ENCODE measurements around the gene ACOXL.

Gene ACOXL

DNA sequence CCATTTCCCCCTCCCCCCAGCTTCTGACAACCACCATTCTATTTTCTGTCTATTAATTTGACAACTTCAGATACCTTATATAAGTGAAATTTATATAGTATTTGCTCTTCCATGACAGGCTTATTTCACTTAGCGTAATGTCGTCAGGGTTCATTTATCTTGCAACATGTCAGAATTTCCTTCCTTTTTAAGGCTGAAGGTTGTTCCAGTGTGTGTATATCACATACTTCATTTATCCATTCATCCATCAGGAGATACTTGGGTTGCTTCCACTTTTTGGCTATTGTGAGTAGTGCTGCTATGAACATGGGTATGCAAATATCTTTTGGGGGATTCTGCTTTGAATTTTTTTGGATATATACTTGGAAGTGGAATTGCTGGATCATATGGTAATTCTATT lies 395.7 kb downstream of the ACOXL start:
- TF ChIP-seq ZNF274 (IDR thresholded peaks at IDR 0.05; ENCODE audit: low read depth, low read length) = no peak
- no peak overlapping the region for H3K4me3 ChIP-seq (ENCODE audit: low read length)

DNA sequence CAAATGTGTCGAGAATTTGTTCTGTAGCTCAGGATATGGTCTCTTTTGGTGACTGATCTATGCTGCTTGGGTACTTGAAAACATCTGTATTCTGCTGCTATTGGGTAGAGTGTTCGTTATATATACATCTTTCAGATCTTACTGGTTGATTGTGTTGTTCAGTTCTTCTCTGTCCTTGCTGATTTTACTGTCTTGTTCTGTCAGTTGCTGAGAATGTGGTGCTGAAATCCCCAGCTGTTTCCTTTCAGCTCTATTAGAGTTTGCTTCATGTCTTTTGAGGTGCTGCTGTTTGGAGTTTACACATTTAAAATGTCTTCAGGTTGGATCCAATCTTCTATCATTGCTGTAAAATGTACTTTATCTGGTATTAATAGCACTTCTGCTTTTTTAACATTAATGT lies 401.2 kb downstream of the ACOXL start:
- TF ChIP-seq ZNF274 (IDR thresholded peaks at IDR 0.05; ENCODE audit: low read depth, low read length) = no peak
- no peak overlapping the region for H3K4me3 ChIP-seq (ENCODE audit: low read length)

DNA sequence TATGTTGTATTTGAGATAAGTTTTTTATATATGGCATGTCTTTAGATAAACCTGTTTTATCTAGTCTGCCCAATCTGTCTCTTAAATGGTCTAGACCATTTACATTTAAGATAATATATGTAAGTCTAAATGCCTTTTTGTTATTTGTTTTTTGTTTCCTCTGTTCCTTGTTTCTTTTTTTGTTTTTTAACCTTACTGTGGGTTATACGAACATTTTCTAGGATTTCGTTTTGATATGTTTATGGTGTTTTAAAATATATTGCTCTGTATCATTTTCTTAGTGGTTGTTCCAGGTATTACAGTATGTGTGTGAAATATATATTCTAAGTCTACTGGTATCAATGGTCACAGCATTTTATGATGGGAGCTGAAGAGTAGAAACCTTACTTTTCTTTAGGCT lies 401.7 kb downstream of the ACOXL start:
- H3K4me3 ChIP-seq (ENCODE audit: low read length) = no peak overlapping the region
- no peak for TF ChIP-seq ZNF274 (IDR thresholded peaks at IDR 0.05; ENCODE audit: low read depth, low read length)

DNA sequence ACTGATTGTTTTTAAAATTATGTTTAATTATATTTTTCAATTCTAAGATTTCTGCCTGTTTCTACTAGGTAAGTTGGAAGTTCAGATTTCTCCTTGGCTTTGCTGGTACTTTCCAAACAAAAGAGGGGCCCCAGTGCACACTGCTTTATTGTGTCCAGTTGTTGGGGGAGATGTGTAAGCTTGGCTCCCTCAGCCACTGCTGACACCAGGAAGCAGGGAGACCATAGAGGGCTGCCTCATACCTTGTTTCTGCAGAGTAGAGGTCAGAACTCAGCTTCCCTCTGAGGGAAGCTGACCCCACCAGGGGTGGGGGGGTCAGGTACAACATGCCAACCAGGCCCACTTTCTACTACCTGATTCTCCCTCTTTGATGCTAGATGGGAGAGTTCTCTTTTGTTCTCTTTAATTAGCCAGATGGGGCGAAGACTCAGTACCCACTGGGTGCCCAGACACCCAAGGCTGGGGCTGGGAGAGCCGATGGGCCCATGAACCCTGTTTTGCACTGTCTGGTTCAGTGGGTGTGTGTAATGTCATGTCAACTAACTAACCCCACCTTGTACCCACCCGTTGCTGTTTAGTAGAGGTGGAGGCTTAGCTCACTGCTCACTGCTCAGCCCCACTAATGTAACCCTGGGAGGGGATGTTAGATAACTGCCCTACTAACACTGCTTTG lies 403.0 kb downstream of the ACOXL start:
- H3K4me3 ChIP-seq (ENCODE audit: low read length) = no peak overlapping the region
- no peak for TF ChIP-seq ZNF274 (IDR thresholded peaks at IDR 0.05; ENCODE audit: low read depth, low read length)

DNA sequence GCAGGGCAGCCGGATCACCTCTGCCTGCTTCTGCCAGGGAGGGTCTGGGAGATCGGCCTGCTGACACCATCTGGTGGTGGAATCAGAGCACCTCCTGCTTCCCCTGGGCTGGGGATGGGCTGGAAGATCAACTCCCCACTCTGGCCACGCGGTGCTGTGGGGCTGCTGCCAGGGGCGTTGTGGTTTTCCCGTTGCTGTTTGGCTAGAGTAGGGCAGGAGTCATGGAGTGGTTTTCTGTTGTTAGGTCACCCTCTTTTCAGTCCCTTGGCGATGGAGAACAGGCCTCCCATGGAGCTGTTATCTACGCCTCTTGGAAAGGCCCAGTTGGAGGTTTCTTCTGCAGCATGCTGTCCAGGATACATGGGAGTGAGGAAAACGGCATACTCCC lies 403.5 kb downstream of the ACOXL start:
- no peak overlapping the region for H3K4me3 ChIP-seq (ENCODE audit: low read length)
- TF ChIP-seq ZNF274 (IDR thresholded peaks at IDR 0.05; ENCODE audit: low read depth, low read length) = no peak

DNA sequence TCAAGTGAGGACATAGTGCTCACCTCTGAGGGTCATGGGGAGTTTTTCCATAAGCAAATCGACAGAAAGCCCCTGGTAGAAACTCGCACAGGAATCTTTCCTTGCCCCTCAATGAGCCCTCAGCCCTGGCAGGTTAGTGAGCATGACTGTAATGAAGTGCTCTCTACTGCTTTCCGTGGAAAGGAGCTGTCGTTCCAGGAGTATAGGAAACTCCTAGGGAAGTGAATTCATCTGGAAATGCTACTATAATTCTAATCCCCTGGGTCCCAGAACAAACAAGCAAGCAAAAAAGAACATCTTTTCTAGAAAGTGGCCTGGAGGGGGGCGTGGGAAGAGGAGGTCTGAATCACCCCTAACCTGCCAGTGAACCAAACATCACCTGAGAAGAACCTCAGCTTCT lies 406.5 kb downstream of the ACOXL start:
- H3K4me3 ChIP-seq (ENCODE audit: low read length) = no peak overlapping the region
- TF ChIP-seq ZNF274 (IDR thresholded peaks at IDR 0.05; ENCODE audit: low read depth, low read length) = no peak

DNA sequence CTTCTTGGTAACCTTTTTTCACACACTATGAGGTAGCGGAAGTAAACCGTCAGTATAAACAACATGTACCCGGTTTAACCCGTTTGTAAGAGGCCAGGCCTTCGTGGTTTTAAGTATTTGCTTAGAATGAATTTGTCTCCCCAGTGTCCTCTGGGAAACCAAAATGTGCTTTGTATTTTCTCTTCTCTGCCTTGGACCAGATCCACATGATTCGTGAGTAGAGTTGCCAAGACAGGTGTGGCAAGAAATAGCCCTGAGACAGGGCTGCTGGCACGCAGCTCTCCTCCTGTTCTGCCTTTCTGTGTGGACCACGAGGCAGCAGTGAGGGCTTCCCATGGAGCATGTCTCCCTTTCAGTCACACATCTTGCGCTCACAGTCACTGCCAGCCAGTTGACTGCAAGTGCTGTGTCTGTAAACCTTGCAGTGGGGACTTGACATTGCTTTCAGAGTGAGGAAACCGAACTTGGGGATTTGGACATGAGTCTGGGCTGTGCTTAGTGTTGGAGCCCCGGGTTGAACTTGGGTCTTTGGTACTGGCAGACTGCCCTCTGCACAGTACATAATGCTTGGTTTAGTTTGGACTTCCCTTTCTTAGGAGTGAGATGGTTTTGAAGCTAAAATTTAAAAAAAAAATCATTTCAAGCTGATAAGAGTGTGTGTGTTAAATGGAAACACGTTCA lies 407.4 kb downstream of the ACOXL start:
- TF ChIP-seq ZNF274 (IDR thresholded peaks at IDR 0.05; ENCODE audit: low read depth, low read length) = no peak
- H3K4me3 ChIP-seq (ENCODE audit: low read length) = no peak overlapping the region

DNA sequence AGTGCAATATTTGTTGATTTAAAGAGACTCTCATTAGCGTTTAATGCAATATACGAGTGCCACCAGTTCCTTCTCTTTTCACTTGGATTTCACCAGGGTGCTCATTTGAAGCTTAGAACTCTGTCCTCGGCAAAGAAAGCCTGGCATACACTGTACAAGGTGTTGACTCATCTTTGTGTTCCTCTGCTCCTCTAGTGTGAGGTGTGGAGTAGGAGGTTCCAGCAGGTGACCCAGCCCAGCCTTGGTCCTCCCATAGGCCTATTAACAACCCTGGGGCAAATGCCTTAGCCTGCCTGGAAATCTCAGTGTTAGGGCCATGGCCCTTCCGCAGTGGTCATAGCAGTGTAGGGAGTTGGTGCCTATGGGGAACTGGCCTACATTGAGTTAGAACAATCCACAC lies 408.4 kb downstream of the ACOXL start:
- H3K4me3 ChIP-seq (ENCODE audit: low read length) = no peak overlapping the region
- no peak for TF ChIP-seq ZNF274 (IDR thresholded peaks at IDR 0.05; ENCODE audit: low read depth, low read length)

DNA sequence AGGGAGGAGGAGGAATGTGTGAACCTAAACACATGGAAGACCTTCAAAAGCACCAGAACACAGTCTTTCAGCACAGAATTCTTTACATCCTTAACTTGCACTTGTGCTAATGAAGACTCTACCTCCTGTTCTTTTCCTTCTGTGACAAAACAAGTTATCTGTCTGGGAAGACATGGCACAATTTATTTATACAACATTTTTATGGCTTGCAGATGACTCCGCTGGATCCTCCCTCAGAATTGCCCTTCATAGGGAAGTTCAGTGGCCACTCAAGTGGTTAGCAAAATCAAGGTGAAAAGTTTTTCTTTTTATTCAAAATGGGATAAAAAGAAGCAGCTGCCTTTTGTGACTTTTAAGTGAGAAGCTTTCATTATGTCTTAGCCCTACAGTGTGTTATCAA lies 409.7 kb downstream of the ACOXL start:
- no peak for TF ChIP-seq ZNF274 (IDR thresholded peaks at IDR 0.05; ENCODE audit: low read depth, low read length)
- H3K4me3 ChIP-seq (ENCODE audit: low read length) = no peak overlapping the region

DNA sequence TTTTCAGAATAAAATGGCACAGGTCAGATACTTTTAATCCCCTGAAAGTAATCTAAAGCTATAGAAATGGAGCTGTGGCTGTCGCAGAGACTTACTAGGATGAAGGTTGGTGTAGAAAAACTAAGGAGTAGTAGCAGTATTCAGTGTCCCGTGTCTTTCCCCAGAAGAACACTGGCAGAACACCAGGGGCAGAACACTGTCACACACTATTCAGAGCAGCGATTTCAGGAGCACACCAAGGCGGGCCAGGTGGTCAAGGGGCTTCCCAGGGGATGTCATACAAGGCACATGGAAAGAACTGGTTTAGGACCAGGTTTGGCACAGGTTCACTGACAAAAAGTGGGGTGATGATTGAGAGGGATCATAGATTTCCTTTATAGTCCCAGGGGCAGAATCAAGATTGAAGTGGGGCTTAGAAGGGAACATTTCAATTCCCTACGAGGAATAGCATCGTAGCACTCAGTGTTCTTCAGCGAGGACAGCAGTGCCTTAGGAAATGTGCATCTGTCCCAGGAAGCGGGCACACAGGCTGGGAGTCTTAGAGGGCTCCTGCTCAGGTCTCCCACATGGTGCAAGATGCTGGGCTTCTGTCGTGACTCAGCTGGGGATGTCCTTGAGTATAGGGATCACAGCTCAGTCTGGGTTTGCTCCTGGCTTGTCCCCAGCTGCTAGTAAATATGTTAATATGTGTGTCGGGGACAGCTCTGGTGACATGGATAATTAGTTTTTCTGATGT lies 410.9 kb downstream of the ACOXL start:
- H3K4me3 ChIP-seq (ENCODE audit: low read length) = no peak overlapping the region
- no peak for TF ChIP-seq ZNF274 (IDR thresholded peaks at IDR 0.05; ENCODE audit: low read depth, low read length)

DNA sequence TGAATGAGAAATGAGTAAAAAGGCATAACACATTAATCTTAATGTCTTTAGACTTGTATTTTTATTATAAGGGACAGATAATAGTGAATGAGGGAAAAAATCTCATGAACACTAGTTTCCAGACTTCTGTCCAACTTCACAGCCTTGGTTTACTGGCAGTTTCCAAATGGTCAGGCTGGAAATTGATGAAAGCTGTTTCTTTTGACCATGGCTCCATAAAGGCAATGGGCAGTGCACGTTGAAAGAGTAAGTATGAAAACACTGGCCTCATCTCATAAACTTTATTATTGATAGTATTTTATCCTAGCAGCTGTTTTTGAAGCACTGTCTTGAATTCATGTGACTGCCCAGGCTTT lies 411.4 kb downstream of the ACOXL start:
- H3K4me3 ChIP-seq (ENCODE audit: low read length) = no peak overlapping the region
- TF ChIP-seq ZNF274 (IDR thresholded peaks at IDR 0.05; ENCODE audit: low read depth, low read length) = no peak

DNA sequence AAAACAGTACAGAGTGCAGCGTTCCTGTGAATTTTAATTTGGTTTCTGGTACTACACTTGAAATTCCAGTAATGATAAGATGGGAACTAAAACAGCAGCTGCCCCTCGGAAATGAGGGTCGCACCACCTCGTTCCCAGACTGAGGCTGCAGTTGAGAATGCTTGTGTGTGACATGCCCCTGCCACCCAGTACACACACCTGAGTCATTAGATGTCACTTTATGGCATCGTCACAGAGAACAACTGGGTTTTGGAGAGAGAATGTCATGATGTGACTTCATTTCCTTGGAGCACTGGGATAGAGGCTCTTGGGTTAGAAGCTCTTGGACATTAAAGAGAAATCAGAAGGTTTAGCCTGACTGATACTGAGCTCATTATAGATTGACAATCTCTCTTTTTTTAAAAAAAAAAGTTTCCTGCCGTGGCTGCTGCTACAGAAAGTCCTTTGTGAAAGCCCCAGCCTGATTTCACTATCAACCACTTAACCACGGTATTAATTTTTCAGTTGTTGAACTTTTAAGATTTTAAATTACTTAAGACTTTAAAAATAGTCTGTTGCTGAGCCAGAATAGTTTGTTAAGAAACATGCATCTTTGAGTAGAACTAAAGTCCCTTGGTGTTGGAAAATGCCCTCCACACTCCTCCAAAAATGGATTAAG lies 412.9 kb downstream of the ACOXL start:
- no peak overlapping the region for H3K4me3 ChIP-seq (ENCODE audit: low read length)
- TF ChIP-seq ZNF274 (IDR thresholded peaks at IDR 0.05; ENCODE audit: low read depth, low read length) = no peak

DNA sequence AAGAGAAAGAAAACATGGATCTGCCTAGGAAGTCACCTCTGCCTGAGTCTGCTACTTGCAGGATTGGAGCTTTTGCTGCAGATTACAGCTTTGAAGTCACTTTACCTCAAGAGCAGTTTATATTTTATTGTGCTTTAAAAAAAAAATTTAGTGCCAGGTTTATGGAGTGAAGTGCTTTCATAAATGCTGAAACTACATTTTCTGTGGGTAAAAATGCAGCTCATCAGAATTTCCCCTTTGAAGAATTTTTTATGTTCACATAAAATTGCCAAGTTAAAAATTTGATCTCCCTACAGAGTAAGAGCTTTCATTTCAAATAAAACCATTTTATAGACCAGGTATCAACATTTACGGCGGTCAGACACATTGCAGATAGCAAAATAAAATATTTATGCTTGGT lies 413.6 kb downstream of the ACOXL start:
- no peak for TF ChIP-seq ZNF274 (IDR thresholded peaks at IDR 0.05; ENCODE audit: low read depth, low read length)
- no peak overlapping the region for H3K4me3 ChIP-seq (ENCODE audit: low read length)

DNA sequence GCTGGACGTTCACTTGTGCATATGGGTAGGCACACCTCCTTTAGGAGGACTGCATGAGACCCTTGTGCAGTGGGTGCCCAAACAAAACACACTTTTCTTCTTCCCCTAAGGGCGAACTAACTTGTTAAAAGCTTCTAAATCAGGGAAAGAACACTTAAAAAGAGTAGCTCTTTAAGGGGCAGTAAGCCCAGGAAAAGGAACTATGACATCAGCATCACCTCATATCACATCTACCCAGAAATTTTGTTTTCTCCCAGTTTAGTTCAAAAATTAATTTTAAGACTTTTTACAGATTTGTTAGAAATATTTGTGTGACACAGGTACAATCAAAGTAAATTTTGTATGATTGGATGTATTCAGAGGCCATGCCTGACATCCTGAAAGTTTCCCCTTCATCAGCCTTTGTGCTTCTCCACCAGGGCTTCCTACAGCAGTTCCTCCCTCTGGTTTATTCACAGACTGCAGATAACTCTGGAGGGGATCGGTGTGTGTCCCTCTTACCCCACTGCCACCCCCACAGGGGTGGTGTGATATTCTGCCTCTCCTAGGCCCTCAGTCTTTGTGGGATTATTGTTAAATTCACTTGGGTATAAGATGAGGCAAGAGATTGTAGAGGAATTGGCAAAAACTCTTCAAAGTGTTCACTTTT lies 416.0 kb downstream of the ACOXL start:
- no peak for TF ChIP-seq ZNF274 (IDR thresholded peaks at IDR 0.05; ENCODE audit: low read depth, low read length)
- H3K4me3 ChIP-seq (ENCODE audit: low read length) = no peak overlapping the region
